AG09309 (cell line): ENCODE results near the gene CNNM3.

ENCODE experiments used
- DNase-seq: peaks from one replicate; pipeline ENCODE4 v3.0.0-alpha.2; 2010; ENCODE audit warnings: low read depth
- H3K4me3 ChIP-seq: 2 replicates; pipeline ENCODE4 v1.5.1; 2011; ENCODE audit warnings: mild to moderate bottlenecking, low read depth, low read length, moderate library complexity; ENCODE audit not compliant: control insufficient read depth
- TF ChIP-seq, protein P1 (sequence below): IDR thresholded peaks from 2 replicates; pipeline ENCODE4 v1.5.1; 2011; ENCODE audit warnings: mild to moderate bottlenecking, low read depth, low read length, inconsistent platforms; ENCODE audit not compliant: insufficient read depth, control insufficient read depth; ENCODE audit errors: missing control alignments

Gene CNNM3

DNA sequence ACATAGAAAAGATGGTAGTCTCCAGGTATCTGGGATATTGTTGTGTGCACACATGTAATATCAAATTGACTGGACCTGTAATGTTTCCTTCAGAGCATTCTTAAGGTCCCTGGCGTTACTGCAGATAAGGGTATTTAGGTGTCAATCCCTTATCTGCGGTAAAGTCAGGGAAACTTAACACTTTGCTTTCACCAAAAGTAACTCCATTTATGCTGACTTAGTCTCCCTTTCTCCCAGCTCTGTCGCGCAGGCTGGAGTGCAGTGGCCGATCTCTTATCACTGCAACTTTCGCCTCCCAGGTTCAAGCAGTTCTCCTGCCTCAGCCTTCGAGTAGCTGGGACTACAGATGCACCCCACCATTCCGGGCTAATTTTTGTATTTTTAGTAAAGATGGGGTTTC lies 1.8 kb downstream of the CNNM3 start:
- TF ChIP-seq, protein P1, sequence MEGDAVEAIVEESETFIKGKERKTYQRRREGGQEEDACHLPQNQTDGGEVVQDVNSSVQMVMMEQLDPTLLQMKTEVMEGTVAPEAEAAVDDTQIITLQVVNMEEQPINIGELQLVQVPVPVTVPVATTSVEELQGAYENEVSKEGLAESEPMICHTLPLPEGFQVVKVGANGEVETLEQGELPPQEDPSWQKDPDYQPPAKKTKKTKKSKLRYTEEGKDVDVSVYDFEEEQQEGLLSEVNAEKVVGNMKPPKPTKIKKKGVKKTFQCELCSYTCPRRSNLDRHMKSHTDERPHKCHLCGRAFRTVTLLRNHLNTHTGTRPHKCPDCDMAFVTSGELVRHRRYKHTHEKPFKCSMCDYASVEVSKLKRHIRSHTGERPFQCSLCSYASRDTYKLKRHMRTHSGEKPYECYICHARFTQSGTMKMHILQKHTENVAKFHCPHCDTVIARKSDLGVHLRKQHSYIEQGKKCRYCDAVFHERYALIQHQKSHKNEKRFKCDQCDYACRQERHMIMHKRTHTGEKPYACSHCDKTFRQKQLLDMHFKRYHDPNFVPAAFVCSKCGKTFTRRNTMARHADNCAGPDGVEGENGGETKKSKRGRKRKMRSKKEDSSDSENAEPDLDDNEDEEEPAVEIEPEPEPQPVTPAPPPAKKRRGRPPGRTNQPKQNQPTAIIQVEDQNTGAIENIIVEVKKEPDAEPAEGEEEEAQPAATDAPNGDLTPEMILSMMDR = no peak
- no peak for DNase-seq
- H3K4me3 ChIP-seq = no peak overlapping the region

DNA sequence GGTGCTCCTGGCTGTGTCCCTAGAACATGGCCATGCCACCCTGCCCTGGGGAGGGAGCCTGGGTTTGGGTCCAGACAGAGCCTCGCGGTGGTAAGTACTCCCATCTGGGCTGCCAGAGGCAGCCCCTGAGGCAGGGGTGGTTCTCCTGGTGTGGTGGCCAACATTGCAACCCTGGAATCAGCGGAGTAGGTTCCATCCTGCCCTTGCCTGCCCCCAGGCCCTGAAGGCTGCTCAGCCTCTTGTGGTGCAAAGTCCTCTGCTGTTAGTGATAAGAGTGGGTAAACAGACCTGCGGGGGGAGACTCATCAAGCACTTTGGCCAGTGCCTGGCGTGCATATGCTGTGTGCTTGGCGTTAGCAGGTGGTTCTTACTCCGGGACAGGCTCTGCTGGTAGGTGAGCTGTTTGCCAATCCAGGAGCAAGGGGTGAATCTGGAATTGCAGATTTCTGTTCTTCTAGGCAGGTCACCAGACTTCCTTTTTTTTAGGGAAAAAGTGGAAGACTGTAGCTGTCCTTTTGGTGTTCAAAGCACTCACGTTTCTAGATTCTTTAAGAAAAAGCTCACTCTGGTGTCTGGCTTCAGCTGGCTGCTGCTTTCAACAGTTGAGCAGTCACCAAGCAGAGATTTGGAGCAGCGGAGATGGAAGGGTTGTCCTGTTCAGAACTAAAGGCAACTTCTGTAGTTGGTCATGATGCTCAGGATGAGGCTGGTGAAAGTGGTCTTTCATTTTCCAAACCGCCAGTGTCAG lies 3.2 kb downstream of the CNNM3 start:
- no peak for DNase-seq
- TF ChIP-seq, protein P1 = no peak

DNA sequence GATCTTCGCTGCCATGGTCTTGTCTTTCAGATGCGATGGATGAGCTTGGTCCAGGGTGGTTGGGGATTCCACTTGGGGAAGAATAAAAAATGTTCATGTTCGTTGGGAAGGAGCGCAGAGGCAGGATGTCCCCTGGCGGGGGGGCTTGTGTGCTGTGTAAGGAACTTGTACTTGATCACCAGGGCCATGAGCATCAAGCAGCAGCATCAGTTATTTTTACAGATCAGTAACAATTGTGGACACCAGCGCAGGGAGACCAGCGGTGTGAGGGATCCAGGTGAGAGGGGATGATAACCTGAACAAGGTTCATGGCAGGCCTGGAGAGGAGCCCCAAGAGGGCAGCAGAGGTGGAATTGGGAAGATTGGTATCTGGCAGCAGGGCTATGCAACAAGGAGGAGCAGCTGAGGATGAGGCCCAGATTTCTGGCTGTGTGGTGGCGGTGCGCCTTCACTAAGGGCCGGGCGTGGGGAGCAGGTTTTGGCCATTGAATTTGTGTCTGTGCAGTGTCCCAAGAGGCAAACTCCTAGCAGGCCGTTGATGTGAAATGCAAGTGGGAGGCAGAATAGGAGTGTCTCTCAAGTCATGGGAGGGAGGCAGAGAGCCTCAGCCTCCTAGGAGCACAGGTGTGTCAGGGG lies 3.9 kb downstream of the CNNM3 start:
- DNase-seq = no peak
- H3K4me3 ChIP-seq = no peak overlapping the region
- TF ChIP-seq, protein P1 = no peak

More for the DNA sequence above, 3.2 kb downstream of the CNNM3 start:
- H3K4me3 ChIP-seq = no peak overlapping the region

DNA sequence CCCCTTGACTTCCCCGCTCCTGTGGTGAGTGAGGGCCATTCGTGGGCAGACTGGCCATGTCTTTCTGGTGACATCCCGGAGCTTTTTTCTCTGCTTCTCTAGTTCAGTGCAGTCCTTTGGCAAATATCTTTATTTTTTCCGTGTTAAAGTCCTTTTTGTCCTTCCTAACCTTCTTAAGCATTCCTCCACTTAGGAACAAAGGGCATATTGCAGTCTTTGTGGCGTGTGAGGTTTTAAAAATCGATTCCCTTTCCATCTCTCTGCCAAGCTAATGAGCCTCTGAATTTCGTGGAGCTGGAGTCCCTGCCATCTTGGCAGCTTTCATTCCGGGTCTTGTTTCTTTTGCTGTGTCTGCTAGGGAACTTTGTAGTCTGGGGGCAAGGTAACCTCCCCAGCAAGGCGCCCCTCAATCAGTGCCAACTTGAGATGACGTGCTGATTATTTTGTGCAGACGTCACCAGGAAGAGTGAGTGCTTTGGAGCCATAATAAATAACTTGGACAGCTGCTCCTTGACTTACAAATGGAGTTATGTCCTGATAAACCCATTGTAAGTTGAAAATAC lies 5.1 kb downstream of the CNNM3 start:
- DNase-seq = no peak
- TF ChIP-seq, protein P1 = no peak
- H3K4me3 ChIP-seq = no peak overlapping the region

DNA sequence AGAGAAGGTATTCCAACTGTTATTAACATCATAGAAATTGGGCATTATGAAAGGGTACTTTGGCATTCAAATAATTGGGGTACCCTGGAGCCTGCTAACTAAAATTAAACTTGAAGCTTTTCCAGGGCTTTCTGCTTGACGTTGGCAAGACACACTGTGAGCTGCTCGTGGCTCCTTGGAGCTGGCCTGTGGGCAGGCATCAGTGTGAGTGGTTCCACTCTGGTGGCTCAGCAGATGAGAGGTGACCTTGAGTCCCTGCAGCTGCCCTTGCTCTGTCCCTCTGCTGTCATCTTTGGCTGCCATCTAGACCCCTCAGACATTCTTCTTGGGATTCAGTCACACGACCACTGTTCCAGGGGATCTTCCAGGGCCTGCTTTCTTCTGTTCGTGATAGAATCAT lies 6.7 kb downstream of the CNNM3 start:
- no peak for DNase-seq
- TF ChIP-seq, protein P1 = no peak
- no peak overlapping the region for H3K4me3 ChIP-seq

DNA sequence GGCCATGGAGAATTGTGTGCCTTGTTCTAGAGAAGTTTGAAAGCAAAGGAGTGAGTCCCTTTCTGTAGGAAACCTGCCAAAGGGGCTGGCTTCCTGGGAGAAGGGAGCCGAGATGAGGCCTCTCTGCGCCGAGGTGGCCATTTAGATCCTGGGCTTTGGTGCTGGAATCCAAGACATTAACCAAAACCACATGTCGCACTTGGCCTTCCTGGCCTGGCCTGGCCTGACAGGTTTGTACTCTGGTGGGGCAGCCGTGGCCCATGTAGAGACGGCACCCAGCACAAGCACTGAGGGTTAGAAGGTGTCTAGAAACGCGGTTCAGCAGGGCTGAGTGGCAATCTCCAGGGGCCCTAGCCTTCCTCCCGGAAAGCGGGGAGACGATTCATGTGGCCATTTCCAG lies 7.1 kb downstream of the CNNM3 start:
- H3K4me3 ChIP-seq = no peak overlapping the region
- TF ChIP-seq, protein P1 = no peak
- no peak for DNase-seq
